Right atrium auricular region (tissue), 2 donors: ENCODE measurements around the gene ADRA2C. TPM values are rescaled to one million over a fixed set of nuclear protein-coding genes. Genes with fewer than 3 reads are reported as not detected.

Experiments used
- DNase-seq: peaks from one replicate; pipeline ENCODE4 v3.0.0-alpha.2; 2019; ENCODE audit warnings: low spot score
- H3K27ac ChIP-seq, 2 donors: fragments of 200-600 bp; sonication (generic); 1 replicate in 1 of 2; 2 replicates in 1 of 2; pipeline ENCODE4 v1.5.1; 2016 to 2019
- H3K27me3 ChIP-seq, 2 donors: fragments of 200-600 bp; sonication (generic); one replicate each; pipeline versions ENCODE4 v1.5.1 to v1.6.0; 2017 to 2019
- H3K36me3 ChIP-seq: fragments of 200-600 bp; sonication (generic); one replicate; pipeline ENCODE4 v1.5.1; 2016
- H3K4me1 ChIP-seq, 2 donors: fragments of 200-600 bp; sonication (generic); one replicate each; pipeline versions ENCODE4 v1.5.1 to v1.6.0; 2017 to 2019
- H3K4me3 ChIP-seq, 2 donors: fragments of 200-600 bp; sonication (generic); 1 replicate in 1 of 2; 2 replicates in 1 of 2; pipeline ENCODE4 v1.5.1; 2017 to 2019; ENCODE audit warnings: mild to moderate bottlenecking in 1 of 2, moderate library complexity in 1 of 2
- H3K9me3 ChIP-seq, 2 donors: fragments of 200-600 bp; sonication (generic); one replicate each; pipeline ENCODE4 v1.5.1; 2019
- total RNA-seq, 2 donors: library from RNA; depleted of rRNA; stranded (reverse); fragments of >200 nt; gene quantifications; one replicate each; pipeline ENCODE4 v1.1.0, GENCODE V29; 2016
- TF ChIP-seq, protein P1 (sequence below), 2 donors: fragments of 200-600 bp; sonication (generic); IDR thresholded peaks; one replicate each; pipeline ENCODE4 v1.5.1; 2019; ENCODE audit warnings: antibody characterized with exemption in 2 of 2

Gene ADRA2C
- total RNA-seq, 2 donors from 2014 or later, result 2.6 to 3.1 TPM

DNA sequence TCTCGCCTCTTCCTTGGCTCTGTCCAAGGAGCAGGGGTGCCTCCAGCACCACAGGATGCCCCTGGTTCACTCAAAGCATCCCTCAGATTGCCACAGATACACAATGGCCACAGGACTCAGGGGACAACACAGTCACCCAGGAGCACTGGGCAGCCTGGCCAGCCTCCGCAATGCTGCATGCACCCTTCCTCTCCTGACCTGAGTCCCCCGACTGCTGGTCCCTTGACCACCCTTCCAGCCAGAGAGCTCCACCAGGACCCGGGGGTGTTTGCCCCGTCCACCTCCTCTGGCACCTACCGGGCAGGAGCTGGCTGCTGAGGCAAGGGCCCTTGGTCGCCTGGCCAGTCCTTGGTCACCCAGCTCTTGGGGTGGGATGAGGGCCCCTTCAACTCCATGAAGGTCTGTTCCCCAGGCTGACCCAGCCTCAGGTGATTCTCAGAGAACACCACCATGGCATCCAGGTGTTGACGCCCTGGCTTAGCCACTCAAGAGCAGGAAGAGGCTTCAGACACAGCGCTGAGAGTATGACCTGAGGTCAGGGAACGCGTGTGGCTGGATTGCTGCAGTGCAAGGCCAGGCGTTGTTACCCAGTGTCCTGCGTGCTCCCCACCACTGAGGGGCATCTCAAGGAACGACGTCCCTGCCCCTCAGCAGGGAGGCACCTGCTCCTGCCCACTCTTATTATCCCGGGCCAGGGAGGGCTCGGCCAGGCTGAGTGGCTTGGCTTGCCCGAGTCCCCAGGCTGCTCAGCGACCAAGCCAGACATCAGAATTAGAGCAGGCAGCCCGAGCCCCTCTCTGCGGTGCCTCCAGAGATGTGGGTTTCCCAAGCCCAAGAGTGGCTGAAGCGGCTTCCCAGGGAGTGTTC is 10.2 kb downstream of the ADRA2C start:
- H3K27ac ChIP-seq, result no peak overlapping the region
- no peak for DNase-seq
- H3K4me3 ChIP-seq, result no peak overlapping the region
- no peaks in the 10 kb centered on the region for H3K36me3 ChIP-seq
- H3K4me1 ChIP-seq, result no peaks in the 10 kb centered on the region
- no peaks in the 10 kb centered on the region for H3K27me3 ChIP-seq
- no peaks in the 10 kb centered on the region for H3K9me3 ChIP-seq
- TF ChIP-seq, protein P1, sequence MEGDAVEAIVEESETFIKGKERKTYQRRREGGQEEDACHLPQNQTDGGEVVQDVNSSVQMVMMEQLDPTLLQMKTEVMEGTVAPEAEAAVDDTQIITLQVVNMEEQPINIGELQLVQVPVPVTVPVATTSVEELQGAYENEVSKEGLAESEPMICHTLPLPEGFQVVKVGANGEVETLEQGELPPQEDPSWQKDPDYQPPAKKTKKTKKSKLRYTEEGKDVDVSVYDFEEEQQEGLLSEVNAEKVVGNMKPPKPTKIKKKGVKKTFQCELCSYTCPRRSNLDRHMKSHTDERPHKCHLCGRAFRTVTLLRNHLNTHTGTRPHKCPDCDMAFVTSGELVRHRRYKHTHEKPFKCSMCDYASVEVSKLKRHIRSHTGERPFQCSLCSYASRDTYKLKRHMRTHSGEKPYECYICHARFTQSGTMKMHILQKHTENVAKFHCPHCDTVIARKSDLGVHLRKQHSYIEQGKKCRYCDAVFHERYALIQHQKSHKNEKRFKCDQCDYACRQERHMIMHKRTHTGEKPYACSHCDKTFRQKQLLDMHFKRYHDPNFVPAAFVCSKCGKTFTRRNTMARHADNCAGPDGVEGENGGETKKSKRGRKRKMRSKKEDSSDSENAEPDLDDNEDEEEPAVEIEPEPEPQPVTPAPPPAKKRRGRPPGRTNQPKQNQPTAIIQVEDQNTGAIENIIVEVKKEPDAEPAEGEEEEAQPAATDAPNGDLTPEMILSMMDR (IDR thresholded peaks at IDR 0.05), result no peak

GRCh38 chr4:3777033-3777390 is 10.8 kb downstream of the ADRA2C start:
- Histone ChIP-seq H3K9me3 (no peaks in the 10 kb centered on the region), H3K36me3 (no peaks in the 10 kb centered on the region), H3K27ac (no peak overlapping the region), H3K4me3 (no peak overlapping the region), H3K4me1 (no peaks in the 10 kb centered on the region), H3K27me3 (no peaks in the 10 kb centered on the region)
- DNase-seq, result no peak
- TF ChIP-seq, protein P1 (IDR thresholded peaks at IDR 0.05), result no peak

- TF ChIP-seq, protein P1 (IDR thresholded peaks at IDR 0.05), result no peak
- Histone ChIP-seq H3K9me3 (no peaks in the 10 kb centered on the region), H3K4me1 (no peaks in the 10 kb centered on the region), H3K36me3 (no peaks in the 10 kb centered on the region), H3K27ac (no peak overlapping the region), H3K4me3 (no peak overlapping the region), H3K27me3 (no peaks in the 10 kb centered on the region)
- no peak for DNase-seq
These were observed 11.5 kb downstream of the ADRA2C start for GRCh38 chr4:3777669-3778068.

DNA sequence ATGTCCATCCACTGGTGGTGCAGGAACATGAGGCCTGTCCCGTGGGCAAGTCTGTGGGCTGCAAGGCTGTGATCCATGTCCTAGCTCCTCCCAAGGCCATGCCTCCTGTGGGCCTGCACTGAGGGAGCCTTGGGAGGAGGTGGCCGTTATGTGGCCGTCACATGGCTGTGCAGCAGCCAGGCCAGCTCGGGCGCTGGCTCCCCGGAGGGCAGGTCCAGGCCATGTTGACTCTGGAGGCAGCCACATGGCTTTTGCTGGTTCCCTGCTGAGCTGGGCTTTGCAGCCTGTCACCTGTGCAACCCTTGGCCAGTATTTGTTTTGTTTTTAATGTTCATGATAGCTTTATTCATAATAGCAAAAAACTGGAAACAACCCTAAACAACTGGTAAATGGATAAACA is 13.3 kb downstream of the ADRA2C start:
- Histone ChIP-seq H3K4me1 (no peaks in the 10 kb centered on the region), H3K27me3 (no peaks in the 10 kb centered on the region), H3K36me3 (no peaks in the 10 kb centered on the region), H3K9me3 (no peaks in the 10 kb centered on the region), H3K4me3 (no peak overlapping the region), H3K27ac (no peak overlapping the region)
- DNase-seq, result no peak
- TF ChIP-seq, protein P1 (IDR thresholded peaks at IDR 0.05), result no peak

DNA sequence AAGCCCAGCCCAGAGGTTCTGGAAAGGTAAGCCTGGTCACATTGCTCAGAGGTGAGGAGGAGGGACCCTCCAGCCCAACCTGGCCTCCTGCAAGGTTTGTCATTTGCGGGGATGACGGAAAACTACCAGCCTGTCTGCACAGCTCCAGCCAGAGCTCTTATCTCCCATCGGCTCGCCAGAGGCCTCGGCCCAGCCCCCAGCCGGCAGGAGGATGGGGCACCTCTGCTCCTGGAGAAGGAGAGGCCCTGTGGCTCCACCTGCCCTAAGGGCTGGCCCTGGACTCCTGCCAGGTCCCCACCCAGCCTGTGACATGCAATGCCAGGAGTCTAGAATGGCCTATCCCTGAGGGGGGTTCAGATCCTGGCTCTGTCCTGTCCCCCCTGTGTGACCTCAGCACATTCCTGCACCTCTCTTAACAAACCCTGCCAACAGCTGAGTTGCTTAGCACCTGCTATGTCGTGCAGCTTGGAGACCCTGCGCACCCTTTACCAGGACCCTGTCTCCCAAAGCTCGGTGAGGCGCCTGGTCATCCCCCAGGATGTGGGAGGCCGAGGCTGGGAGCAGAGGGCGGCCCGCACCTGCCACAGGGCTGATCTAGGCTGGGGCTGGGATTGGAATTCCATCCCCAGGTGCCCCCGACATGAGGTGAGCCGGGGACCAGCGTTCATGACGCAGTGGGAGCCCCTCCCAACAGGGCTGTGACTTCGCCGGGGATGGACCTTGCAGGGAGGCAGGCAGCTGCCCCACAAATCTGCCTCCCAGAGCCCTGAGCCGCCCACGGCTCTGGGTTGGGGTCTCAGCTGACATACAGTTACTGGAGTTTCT is 14.4 kb downstream of the ADRA2C start:
- H3K27me3 ChIP-seq, result no peaks in the 10 kb centered on the region
- DNase-seq, result no peak
- H3K36me3 ChIP-seq, result no peaks in the 10 kb centered on the region
- H3K4me3 ChIP-seq, result no peak overlapping the region
- H3K9me3 ChIP-seq, result no peaks in the 10 kb centered on the region
- no peak overlapping the region for H3K27ac ChIP-seq
- TF ChIP-seq, protein P1 (IDR thresholded peaks at IDR 0.05), result no peak
- H3K4me1 ChIP-seq, result no peaks in the 10 kb centered on the region
